CD4-positive, alpha-beta T cell (primary cell): ENCODE measurements around the gene PPP1R3A. TPM values are rescaled to one million over a fixed set of nuclear protein-coding genes. Genes with fewer than 3 reads are reported as not detected.

Experiments used
- ATAC-seq: fragments of 200-7000 bp; cut with Tn5 transposase; one replicate; pipeline ENCODE4 v1.10.0; 2022; ENCODE audit warnings: mild to moderate bottlenecking; ENCODE audit not compliant: poor library complexity
- CTCF ChIA-PET: fragments of 350-600 bp; sonication (Branson Sonifier 250); formaldehyde crosslinking; loops from one replicate; lab custom pipeline; 2021; ENCODE audit warnings: antibody characterized with exemption, inconsistent platforms; lab: Charles Lee
- POLR2A ChIA-PET: fragments of 350-600 bp; sonication (Branson Sonifier 250); formaldehyde crosslinking; loops from one replicate; lab custom pipeline; 2021; ENCODE audit warnings: antibody characterized with exemption, inconsistent platforms; lab: Charles Lee
- DNase-seq, 14 experiments: peaks; one replicate each; pipeline ENCODE4 v3.0.0-alpha.2; 2013 to 2020; ENCODE audit warnings: mixed read lengths in 2 of 14
- H3K27ac ChIP-seq, 2 donors: one replicate each; pipeline versions ENCODE4 v1.5.1 to v1.7.0; 2013; ENCODE audit warnings: low read length in 2 of 2, low read depth in 1 of 2, mild to moderate bottlenecking in 1 of 2
- H3K27me3 ChIP-seq, 2 experiments: 1 replicate in 1 of 2; 2 replicates in 1 of 2; pipeline versions ENCODE4 v1.6.1 to v1.7.0; 2013; ENCODE audit warnings: low read length in 2 of 2, control low read depth in 1 of 2, mild to moderate bottlenecking in 1 of 2, moderate library complexity in 1 of 2; ENCODE audit not compliant: insufficient read depth in 2 of 2, control insufficient read depth in 1 of 2
- H3K36me3 ChIP-seq: one replicate; pipeline ENCODE4 v1.6.1; 2013; ENCODE audit warnings: low read length, control low read depth; ENCODE audit not compliant: insufficient read depth
- H3K4me1 ChIP-seq: one replicate; pipeline ENCODE4 v1.6.1; 2013; ENCODE audit warnings: low read length, control low read depth; ENCODE audit not compliant: insufficient read depth
- H3K4me3 ChIP-seq: one replicate; pipeline ENCODE4 v1.5.1; 2013; ENCODE audit warnings: mild to moderate bottlenecking, low read length, moderate library complexity
- H3K9me3 ChIP-seq, 2 experiments: 1 replicate in 1 of 2; 2 replicates in 1 of 2; pipeline versions ENCODE4 v1.6.1 to v1.7.0; 2013; ENCODE audit warnings: low read length in 2 of 2, mild to moderate bottlenecking in 2 of 2, control low read depth in 1 of 2, moderate library complexity in 1 of 2; ENCODE audit not compliant: control insufficient read depth in 1 of 2, insufficient read depth in 1 of 2
- H3K27ac Mint-ChIP-seq: one replicate; pipeline ENCODE4 v1.8.0; 2020; ENCODE audit warnings: mixed read lengths
- H3K27me3 Mint-ChIP-seq: one replicate; pipeline ENCODE4 v1.8.0; 2021; ENCODE audit warnings: mixed read lengths
- H3K36me3 Mint-ChIP-seq: one replicate; pipeline ENCODE4 v1.8.0; 2021; ENCODE audit warnings: low read depth, mixed read lengths
- H3K4me1 Mint-ChIP-seq: one replicate; pipeline ENCODE4 v1.8.0; 2021; ENCODE audit warnings: low read depth, mixed read lengths
- H3K4me3 Mint-ChIP-seq: one replicate; pipeline ENCODE4 v1.8.0; 2020; ENCODE audit warnings: mild to moderate bottlenecking, mixed read lengths
- H3K9me3 Mint-ChIP-seq: one replicate; pipeline ENCODE4 v1.8.0; 2020; ENCODE audit warnings: mixed read lengths
- intact Hi-C, 2 experiments: fragments of 100-400 bp; cut with DNase I in 1 of 2; cut with micrococcal nuclease in 1 of 2; formaldehyde crosslinking; loops; one replicate each; pipeline versions ENCODE4 v1.15.1 to v1.9.0; 2023 to 2025; cut with DNase I, micrococcal nuclease
- total RNA-seq, 174 experiments: library from RNA in 2 of 174; stranded (reverse) in 2 of 174; gene quantifications; one replicate each; pipeline ENCODE4 v1.2.3 and lab custom pipeline; 2021 to 2026
- TF ChIP-seq, protein P1 (sequence below): fragments of 200-600 bp; IDR thresholded peaks from one replicate; pipeline ENCODE4 v1.8.0; 2022; ENCODE audit warnings: antibody characterized with exemption, mild to moderate bottlenecking

The PPP1R3A gene
- total RNA-seq, 2 experiments from 2014 or later: not detected

DNA sequence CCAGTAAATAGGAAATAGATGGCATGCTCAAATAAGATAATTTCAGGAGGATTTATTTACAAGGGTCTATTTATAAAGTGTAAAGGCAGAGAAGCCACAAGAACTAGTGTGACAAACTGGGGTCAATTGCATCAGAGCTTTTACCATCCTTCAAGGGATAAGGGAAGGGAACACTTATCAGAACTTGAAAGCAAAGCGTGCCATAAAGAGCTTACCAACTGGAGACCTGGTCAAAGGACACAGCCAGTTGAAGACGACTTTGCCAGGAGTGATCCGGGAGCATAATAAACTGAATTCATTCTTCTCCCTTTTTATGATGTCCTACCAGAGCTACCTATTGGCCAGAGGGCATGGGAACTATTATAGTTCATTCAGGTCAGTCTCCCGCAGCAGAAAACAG lies 3.2 kb upstream of the PPP1R3A start:
- H3K4me3 Mint-ChIP-seq: no peak overlapping the region
- CTCF ChIA-PET: no interaction called here
- no peaks in the 10 kb centered on the region for H3K36me3 Mint-ChIP-seq
- H3K27me3 Mint-ChIP-seq: no peaks in the 10 kb centered on the region
- intact Hi-C loops: no loop called here
- H3K4me1 Mint-ChIP-seq: no peaks in the 10 kb centered on the region
- ATAC-seq (no peak), DNase-seq (no peak)
- H3K4me3 ChIP-seq: no peak overlapping the region
- H3K27ac Mint-ChIP-seq: no peak overlapping the region
- POLR2A ChIA-PET: no interaction called here
- H3K27me3 ChIP-seq: no peaks in the 10 kb centered on the region
- no peaks in the 10 kb centered on the region for H3K4me1 ChIP-seq
- TF ChIP-seq, protein P1, sequence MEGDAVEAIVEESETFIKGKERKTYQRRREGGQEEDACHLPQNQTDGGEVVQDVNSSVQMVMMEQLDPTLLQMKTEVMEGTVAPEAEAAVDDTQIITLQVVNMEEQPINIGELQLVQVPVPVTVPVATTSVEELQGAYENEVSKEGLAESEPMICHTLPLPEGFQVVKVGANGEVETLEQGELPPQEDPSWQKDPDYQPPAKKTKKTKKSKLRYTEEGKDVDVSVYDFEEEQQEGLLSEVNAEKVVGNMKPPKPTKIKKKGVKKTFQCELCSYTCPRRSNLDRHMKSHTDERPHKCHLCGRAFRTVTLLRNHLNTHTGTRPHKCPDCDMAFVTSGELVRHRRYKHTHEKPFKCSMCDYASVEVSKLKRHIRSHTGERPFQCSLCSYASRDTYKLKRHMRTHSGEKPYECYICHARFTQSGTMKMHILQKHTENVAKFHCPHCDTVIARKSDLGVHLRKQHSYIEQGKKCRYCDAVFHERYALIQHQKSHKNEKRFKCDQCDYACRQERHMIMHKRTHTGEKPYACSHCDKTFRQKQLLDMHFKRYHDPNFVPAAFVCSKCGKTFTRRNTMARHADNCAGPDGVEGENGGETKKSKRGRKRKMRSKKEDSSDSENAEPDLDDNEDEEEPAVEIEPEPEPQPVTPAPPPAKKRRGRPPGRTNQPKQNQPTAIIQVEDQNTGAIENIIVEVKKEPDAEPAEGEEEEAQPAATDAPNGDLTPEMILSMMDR: no peak
- no peak overlapping the region for H3K27ac ChIP-seq
- no peaks in the 10 kb centered on the region for H3K9me3 ChIP-seq
- H3K9me3 Mint-ChIP-seq: no peaks in the 10 kb centered on the region
- no peaks in the 10 kb centered on the region for H3K36me3 ChIP-seq

DNA sequence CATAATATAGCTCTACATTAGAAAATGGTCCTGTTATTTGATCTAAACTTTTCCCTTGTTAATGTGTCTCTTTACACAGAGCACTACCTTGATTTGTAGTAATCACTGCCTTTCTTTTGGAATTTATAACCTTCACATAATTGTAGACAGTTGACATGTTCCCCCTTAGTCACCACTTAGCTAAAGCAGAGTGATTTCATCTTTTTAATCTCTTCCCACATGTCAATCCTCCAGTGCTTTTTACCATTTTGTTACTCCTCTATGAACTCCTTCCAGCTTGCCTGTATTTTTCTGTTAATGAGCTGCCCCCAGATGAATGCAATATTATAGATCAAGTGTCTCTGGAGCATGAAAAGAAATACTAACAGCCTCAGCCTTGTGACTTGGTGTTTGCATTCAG lies 2.6 kb upstream of the PPP1R3A start:
- H3K27ac Mint-ChIP-seq: no peak overlapping the region
- Histone ChIP-seq H3K4me1 (no peaks in the 10 kb centered on the region), H3K4me3 (no peak overlapping the region), H3K9me3 (no peaks in the 10 kb centered on the region), H3K27ac (no peak overlapping the region), H3K27me3 (no peaks in the 10 kb centered on the region), H3K36me3 (no peaks in the 10 kb centered on the region)
- TF ChIP-seq, protein P1: no peak
- ChIA-PET POLR2A (no interaction called here), CTCF (interaction anchor here (0.7 kb wide), 1 partner anchor 44 kb away, joined by 3 read pairs; no protein-coding TSS in a partner anchor)
- no peaks in the 10 kb centered on the region for H3K27me3 Mint-ChIP-seq
- DNase-seq (no peak), ATAC-seq (no peak)
- H3K4me1 Mint-ChIP-seq: no peaks in the 10 kb centered on the region
- no peaks in the 10 kb centered on the region for H3K9me3 Mint-ChIP-seq
- H3K4me3 Mint-ChIP-seq: no peak overlapping the region
- intact Hi-C loops: no loop called here
- no peaks in the 10 kb centered on the region for H3K36me3 Mint-ChIP-seq

GRCh38 chr7:113917840-113918239 lies 969 bp downstream of the PPP1R3A start:
- H3K4me1 ChIP-seq: no peaks in the 10 kb centered on the region
- TF ChIP-seq, protein P1: no peak
- H3K36me3 ChIP-seq: no peaks in the 10 kb centered on the region
- H3K4me3 ChIP-seq: no peak overlapping the region
- no peaks in the 10 kb centered on the region for H3K27me3 ChIP-seq
- DNase-seq (no peak), ATAC-seq (no peak)
- H3K27ac ChIP-seq: no peak overlapping the region
- no peaks in the 10 kb centered on the region for H3K4me1 Mint-ChIP-seq
- H3K36me3 Mint-ChIP-seq: no peaks in the 10 kb centered on the region
- ChIA-PET POLR2A (no interaction called here), CTCF (no interaction called here)
- intact Hi-C loops: no loop called here
- no peaks in the 10 kb centered on the region for H3K27me3 Mint-ChIP-seq
- H3K27ac Mint-ChIP-seq: no peak overlapping the region
- H3K4me3 Mint-ChIP-seq: no peak overlapping the region
- no peaks in the 10 kb centered on the region for H3K9me3 Mint-ChIP-seq
- no peaks in the 10 kb centered on the region for H3K9me3 ChIP-seq
